A549 (cell line): ENCODE results near the gene ARFRP1. TPM values are rescaled to one million over a fixed set of nuclear protein-coding genes. Genes with fewer than 3 reads are reported as not detected.

ENCODE experiments used
- ATAC-seq, 2 experiments: fragments of 200-7000 bp in 1 of 2; fragments of >200 bp in 1 of 2; cut with Nextera tagmentation in 1 of 2; cut with Tn5 transposase in 1 of 2; 3 replicates each; pipeline versions ENCODE4 v1.8.0 to v1.9.1; 2018 to 2020; ENCODE audit warnings: mild to moderate bottlenecking in 1 of 2, moderate library complexity in 1 of 2
- CTCF ChIA-PET: fragments of 300-600 bp; sonication (Branson Sonifier 250); formaldehyde crosslinking; extraction: SDS; loops from one replicate; lab custom pipeline; 2021; ENCODE audit warnings: antibody characterized with exemption, inconsistent platforms; lab: Yijun Ruan, JAX
- POLR2A ChIA-PET: fragments of 350-600 bp; formaldehyde crosslinking; extraction: SDS; loops from one replicate; lab custom pipeline; 2021; ENCODE audit warnings: antibody characterized with exemption, inconsistent platforms; lab: Yijun Ruan, JAX
- DNase-seq, 2 experiments: peaks; one replicate each; pipeline versions ENCODE4 v3.0.0 to v3.0.0-alpha.2; 2011 to 2016; ENCODE audit warnings: low read depth in 1 of 2, low spot score in 1 of 2
- FAIRE-seq: peaks from 2 replicates; lab custom pipeline; 2011; peaks lifted over from hg19 to GRCh38; lab: Jason Lieb, UNC
- H3K27ac ChIP-seq, 2 experiments: fragments of >200 bp; sonication (Bioruptor Twin); formaldehyde crosslinking; 3 replicates each; pipeline ENCODE4 v1.5.1; 2016 to 2017
- H3K4me1 ChIP-seq: fragments of >200 bp; sonication (Bioruptor Twin); formaldehyde crosslinking; 3 replicates; pipeline ENCODE4 v1.6.1; 2016
- H3K4me2 ChIP-seq: fragments of >200 bp; sonication (Bioruptor Twin); formaldehyde crosslinking; 3 replicates; pipeline ENCODE4 v1.6.1; 2016
- H3K4me3 ChIP-seq: fragments of >200 bp; sonication (Bioruptor Twin); formaldehyde crosslinking; 3 replicates; pipeline ENCODE4 v1.5.1; 2016
- H3K9me3 ChIP-seq: fragments of >200 bp; sonication (Bioruptor Twin); formaldehyde crosslinking; 3 replicates; pipeline ENCODE4 v1.6.1; 2016
- BHLHE40 ChIP-seq: IDR thresholded peaks from 2 replicates; pipeline ENCODE4 v1.6.1; 2012; ENCODE audit warnings: low read depth, low read length, inconsistent platforms
- EHF ChIP-seq: fragments of 250-450 bp; sonication (Bioruptor Pico); IDR thresholded peaks from 2 replicates; pipeline ENCODE4 v1.5.0; 2020; ENCODE audit warnings: mild to moderate bottlenecking
- HDAC2 ChIP-seq: fragments of 200-600 bp; sonication (generic); IDR thresholded peaks from 2 replicates; pipeline ENCODE4 v1.6.1; 2016
- JUN ChIP-seq, 2 experiments: fragments of >200 bp; sonication (Bioruptor Twin); formaldehyde crosslinking; IDR thresholded peaks; 2 replicates in 1 of 2; 3 replicates in 1 of 2; pipeline ENCODE4 v1.6.1; 2016 to 2017
- KDM1A ChIP-seq: fragments of 200-600 bp; sonication (generic); IDR thresholded peaks from 2 replicates; pipeline ENCODE4 v1.6.1; 2016; ENCODE audit warnings: low read depth, mild to moderate bottlenecking
- KDM5A ChIP-seq: fragments of 200-600 bp; sonication (generic); IDR thresholded peaks from 2 replicates; pipeline ENCODE4 v1.6.1; 2016; ENCODE audit warnings: antibody characterized with exemption, mild to moderate bottlenecking
- MAFK ChIP-seq: fragments of 450-650 bp; IDR thresholded peaks from 2 replicates; pipeline ENCODE4 v1.6.1; 2014; ENCODE audit not compliant: partially characterized antibody
- MAZ ChIP-seq: fragments of 150-350 bp; IDR thresholded peaks from 2 replicates; pipeline ENCODE4 v1.6.1; 2014; ENCODE audit warnings: antibody characterized with exemption, low read depth, low read length, borderline replicate concordance
- RFX5 ChIP-seq: fragments of 450-650 bp; IDR thresholded peaks from 2 replicates; pipeline ENCODE4 v1.7.1; 2014; ENCODE audit warnings: antibody characterized with exemption, mild to moderate bottlenecking, moderate library complexity
- RNF2 ChIP-seq: fragments of 200-600 bp; sonication (generic); IDR thresholded peaks from 2 replicates; pipeline ENCODE4 v1.6.1; 2016; ENCODE audit warnings: low read depth, mild to moderate bottlenecking, antibody characterized with exemption, moderate library complexity, borderline replicate concordance
- SMC3 ChIP-seq: fragments of >200 bp; sonication (Bioruptor Twin); formaldehyde crosslinking; IDR thresholded peaks from 3 replicates; pipeline ENCODE4 v1.6.1; 2018; ENCODE audit warnings: inconsistent platforms
- SREBF2 ChIP-seq: fragments of 450-650 bp; IDR thresholded peaks from 2 replicates; pipeline ENCODE4 v1.6.1; 2014; ENCODE audit warnings: mild to moderate bottlenecking, moderate library complexity
- TP53 ChIP-seq: fragments of 250-450 bp; sonication (Bioruptor Pico); IDR thresholded peaks from 2 replicates; pipeline ENCODE4 v1.5.0; 2021; ENCODE audit warnings: mild to moderate bottlenecking, moderate library complexity
- ZFP36 ChIP-seq: fragments of 450-650 bp; IDR thresholded peaks from 2 replicates; pipeline ENCODE4 v1.6.1; 2014; ENCODE audit warnings: borderline replicate concordance; ENCODE audit not compliant: partially characterized antibody
- ZSCAN20 ChIP-seq: fragments of 250-450 bp; sonication (Bioruptor Pico); IDR thresholded peaks from 2 replicates; pipeline ENCODE4 v1.8.0; 2022; ENCODE audit warnings: mild to moderate bottlenecking, moderate library complexity
- WGBS: methylation state at CpG from one replicate; pipeline ENCODE4 v1.1.6; 2017; ENCODE audit errors: missing lambda C conversion rate; 5-methylcytosine and 5-hydroxymethylcytosine counted together
- polyA plus RNA-seq, 4 experiments: library from polyadenylated mRNA; depleted of rRNA in 3 of 4; stranded (reverse); fragments of >200 nt; fragmentation: RNase III in 1 of 4; extraction: RNeasy Plus Mini Kit Qiagen cat#74134 plus additional on column Dnase treatment in 1 of 4; gene quantifications; 2 replicates in 3 of 4; 3 replicates in 1 of 4; pipeline ENCODE4 v1.2.3, GENCODE V29; 2011 to 2017
- TF ChIP-seq, protein P1 (sequence below): IDR thresholded peaks from 2 replicates; pipeline ENCODE4 v1.6.1; 2012
- TF ChIP-seq, protein P2 (sequence below): fragments of 250-450 bp; sonication (Bioruptor Pico); IDR thresholded peaks from 2 replicates; pipeline ENCODE4 v1.5.0; 2020; ENCODE audit warnings: low read depth, mild to moderate bottlenecking, moderate library complexity
- TF ChIP-seq, protein P3 (sequence below): fragments of >200 bp; sonication (Bioruptor Twin); formaldehyde crosslinking; IDR thresholded peaks from 3 replicates; pipeline ENCODE4 v1.5.1; 2016
- TF ChIP-seq, protein P4 (sequence below): fragments of >200 bp; sonication (Bioruptor Twin); formaldehyde crosslinking; IDR thresholded peaks from 3 replicates; pipeline ENCODE4 v1.6.1; 2016
- TF ChIP-seq, protein P5 (sequence below): fragments of >200 bp; sonication (Bioruptor Twin); formaldehyde crosslinking; IDR thresholded peaks from 2 replicates; pipeline ENCODE4 v1.6.1; 2016
- TF ChIP-seq, protein P6 (sequence below): fragments of 250-450 bp; sonication (Bioruptor Pico); IDR thresholded peaks from 2 replicates; pipeline ENCODE4 v1.5.0; 2021; ENCODE audit warnings: mild to moderate bottlenecking, moderate library complexity, borderline replicate concordance

ARFRP1 gene
- polyA plus RNA-seq, 2 of the 4 experiments (the other 2 are of a cell fraction): 25.1 to 29.7 TPM

DNA sequence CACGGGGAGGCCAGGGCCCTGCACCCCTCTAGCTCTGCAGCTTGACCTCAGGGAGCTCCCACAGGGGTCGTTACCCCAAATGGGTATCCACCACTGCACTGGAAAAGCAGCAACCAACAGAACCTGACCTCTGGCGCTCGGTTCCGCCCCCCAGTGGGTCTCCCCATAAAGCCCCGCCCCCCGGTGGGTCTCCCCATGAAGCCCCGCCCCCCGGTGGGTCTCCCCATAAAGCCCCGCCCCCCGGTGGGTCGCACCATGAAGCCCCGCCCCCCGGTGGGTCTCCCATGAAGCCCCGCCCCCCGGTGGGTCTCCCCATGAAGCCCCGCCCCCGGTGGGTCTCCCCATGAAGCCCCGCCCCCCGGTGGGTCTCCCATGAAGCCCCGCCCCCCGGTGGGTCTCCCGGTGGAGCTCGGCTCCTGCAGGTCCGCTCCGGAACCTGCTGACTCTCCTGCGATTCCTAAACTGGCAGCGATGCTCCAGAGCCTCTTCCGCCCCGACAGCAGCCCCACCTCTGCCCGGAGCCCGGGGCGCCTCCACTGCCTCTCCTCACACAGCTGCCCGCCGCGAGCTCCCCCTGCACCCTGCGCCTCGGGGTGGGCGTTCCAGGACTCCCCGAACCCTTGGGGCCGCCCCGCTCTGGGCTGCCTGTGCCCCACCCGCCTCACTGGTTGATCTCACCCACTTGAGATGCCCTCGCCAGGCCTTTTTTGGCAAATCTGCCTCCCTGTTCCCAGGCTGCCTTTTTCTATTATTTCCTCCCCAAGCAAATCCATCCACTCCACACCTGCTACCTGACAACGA is 43.9 kb upstream of the ARFRP1 start (continued):
- no peak for TF ChIP-seq MAZ
- TF ChIP-seq TP53 (CRISPR knock-in tag): no peak

DNA sequence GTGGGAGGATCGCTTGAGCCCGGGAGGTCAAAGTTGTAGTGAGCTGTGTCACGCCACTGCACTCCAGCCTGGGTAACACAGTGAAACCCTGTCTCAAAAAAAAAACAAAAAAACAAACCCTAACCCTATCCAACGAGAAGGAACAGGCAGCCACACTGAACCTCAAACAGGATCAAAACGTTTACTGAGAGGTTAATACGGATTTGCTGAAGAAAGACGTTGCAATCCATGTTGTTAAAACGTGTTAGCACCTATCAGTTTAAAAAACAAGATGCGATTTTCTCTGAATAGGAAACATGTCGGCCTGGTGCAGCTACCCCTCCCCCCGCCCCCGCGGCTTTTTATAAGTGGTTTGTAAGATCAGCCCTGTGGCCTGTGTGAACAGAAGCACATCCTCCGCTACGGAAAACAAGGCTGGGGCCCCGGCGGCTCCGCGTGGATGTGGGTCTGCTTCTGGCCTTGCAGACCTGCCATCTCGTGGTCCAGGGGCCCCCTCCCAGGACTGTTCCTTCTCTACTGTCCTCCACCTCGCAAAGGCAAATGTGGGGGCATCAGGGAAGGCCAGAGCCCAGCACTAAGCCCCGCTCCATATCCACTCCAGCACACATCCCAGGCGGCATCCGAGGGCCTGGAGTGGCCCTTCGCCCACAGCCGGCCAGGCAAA is 43.2 kb upstream of the ARFRP1 start:
- WGBS: 81% methylated on average over 25 of the region's 26 CpGs
- ChIA-PET CTCF (interaction anchor here (0.7 to 3.9 kb wide), 3 partner anchors 10 to 35 kb away, joined by 3 to 12 read pairs (median 3); no protein-coding TSS in a partner anchor), POLR2A (interaction anchor here (1.0 to 1.8 kb wide), 3 partner anchors 10 to 114 kb away, joined by 3 to 7 read pairs (median 5); partner anchors contain the start of gene TPD52L2)
- TF ChIP-seq MAFK (no peak), RNF2 (no peak), HDAC2 (no peak)
- TF ChIP-seq, protein P1, sequence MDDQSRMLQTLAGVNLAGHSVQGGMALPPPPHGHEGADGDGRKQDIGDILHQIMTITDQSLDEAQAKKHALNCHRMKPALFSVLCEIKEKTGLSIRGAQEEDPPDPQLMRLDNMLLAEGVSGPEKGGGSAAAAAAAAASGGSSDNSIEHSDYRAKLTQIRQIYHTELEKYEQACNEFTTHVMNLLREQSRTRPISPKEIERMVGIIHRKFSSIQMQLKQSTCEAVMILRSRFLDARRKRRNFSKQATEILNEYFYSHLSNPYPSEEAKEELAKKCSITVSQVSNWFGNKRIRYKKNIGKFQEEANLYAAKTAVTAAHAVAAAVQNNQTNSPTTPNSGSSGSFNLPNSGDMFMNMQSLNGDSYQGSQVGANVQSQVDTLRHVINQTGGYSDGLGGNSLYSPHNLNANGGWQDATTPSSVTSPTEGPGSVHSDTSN: no peak
- TF ChIP-seq, protein P2, sequence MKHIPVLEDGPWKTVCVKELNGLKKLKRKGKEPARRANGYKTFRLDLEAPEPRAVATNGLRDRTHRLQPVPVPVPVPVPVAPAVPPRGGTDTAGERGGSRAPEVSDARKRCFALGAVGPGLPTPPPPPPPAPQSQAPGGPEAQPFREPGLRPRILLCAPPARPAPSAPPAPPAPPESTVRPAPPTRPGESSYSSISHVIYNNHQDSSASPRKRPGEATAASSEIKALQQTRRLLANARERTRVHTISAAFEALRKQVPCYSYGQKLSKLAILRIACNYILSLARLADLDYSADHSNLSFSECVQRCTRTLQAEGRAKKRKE (CRISPR knock-in tag): no peak
- TF ChIP-seq, protein P3, sequence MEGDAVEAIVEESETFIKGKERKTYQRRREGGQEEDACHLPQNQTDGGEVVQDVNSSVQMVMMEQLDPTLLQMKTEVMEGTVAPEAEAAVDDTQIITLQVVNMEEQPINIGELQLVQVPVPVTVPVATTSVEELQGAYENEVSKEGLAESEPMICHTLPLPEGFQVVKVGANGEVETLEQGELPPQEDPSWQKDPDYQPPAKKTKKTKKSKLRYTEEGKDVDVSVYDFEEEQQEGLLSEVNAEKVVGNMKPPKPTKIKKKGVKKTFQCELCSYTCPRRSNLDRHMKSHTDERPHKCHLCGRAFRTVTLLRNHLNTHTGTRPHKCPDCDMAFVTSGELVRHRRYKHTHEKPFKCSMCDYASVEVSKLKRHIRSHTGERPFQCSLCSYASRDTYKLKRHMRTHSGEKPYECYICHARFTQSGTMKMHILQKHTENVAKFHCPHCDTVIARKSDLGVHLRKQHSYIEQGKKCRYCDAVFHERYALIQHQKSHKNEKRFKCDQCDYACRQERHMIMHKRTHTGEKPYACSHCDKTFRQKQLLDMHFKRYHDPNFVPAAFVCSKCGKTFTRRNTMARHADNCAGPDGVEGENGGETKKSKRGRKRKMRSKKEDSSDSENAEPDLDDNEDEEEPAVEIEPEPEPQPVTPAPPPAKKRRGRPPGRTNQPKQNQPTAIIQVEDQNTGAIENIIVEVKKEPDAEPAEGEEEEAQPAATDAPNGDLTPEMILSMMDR: no peak
- Histone ChIP-seq H3K4me3 (no peak overlapping the region), H3K4me2 (no peak overlapping the region), H3K4me1 (no peaks in the 10 kb centered on the region), H3K9me3 (no peaks in the 10 kb centered on the region), H3K27ac (no peak overlapping the region)
- FAIRE-seq (no peak), DNase-seq (no peak), ATAC-seq (no peak)

DNA sequence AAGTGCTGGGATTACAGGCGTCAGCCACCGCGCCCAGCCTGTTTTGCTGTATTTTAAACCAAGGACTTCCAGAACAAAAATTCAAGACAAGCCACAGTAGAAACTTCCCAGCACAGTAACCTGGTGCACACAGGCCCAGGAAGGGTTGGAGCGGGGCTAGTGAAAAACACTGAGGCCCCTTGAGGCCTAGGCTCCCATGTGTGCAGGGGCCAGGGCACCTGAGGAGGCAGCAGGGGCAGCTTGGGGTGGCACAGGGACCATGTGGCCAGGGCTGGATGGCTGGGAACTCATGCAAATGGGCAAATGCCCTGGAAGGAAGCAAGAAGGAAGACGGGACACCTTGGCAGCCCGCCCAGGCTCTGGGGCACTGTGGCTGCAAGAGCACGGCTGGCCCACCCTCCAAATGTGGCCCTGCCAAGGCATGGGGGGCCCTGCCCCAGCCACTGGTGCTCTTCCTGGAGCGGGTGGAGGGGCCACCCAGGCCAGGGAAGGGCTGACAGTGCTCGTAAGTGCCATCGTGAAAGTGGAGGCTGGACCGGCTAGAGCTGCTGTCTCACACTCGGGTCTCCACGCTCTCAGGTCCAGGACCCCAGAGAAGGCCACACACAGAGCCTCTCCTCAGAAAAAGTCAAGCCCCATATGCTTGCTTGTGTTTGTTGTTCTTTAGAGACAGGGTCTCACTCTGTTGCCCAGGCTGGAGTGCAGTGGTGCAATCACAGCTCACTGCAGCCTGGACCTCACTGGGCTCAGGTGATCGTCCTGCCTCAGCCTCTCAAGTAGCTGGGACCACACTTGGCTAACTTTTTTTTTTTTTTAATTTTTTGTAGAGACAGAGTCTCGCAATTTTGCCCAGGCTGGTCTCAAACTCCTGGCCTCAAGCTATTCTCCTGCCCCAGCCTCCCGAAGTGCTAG is 42.1 kb upstream of the ARFRP1 start:
- Histone ChIP-seq H3K27ac (no peak overlapping the region), H3K4me2 (no peak overlapping the region)
- no peak for FAIRE-seq
- TF ChIP-seq BHLHE40: no peak
- TF ChIP-seq ZFP36: no peak
- no peak for TF ChIP-seq MAZ
- TF ChIP-seq JUN (IDR thresholded peaks at IDR 0.05): no peak
- TF ChIP-seq, all 56 proteins: peak for 0
- Histone ChIP-seq H3K9me3 (no peaks in the 10 kb centered on the region), H3K4me1 (no peaks in the 10 kb centered on the region), H3K4me3 (no peak overlapping the region)
- CTCF ChIA-PET: interaction anchor here (0.6 to 3.9 kb wide), 3 partner anchors 9 to 25 kb away, joined by 3 to 12 read pairs (median 3); no protein-coding TSS in a partner anchor
- DNase-seq (no peak), ATAC-seq (no peak)
- WGBS: 91% methylated on average over 16 of the region's 16 CpGs
- POLR2A ChIA-PET: interaction anchor here (1.1 to 1.8 kb wide), 2 partner anchors 8 to 115 kb away, joined by 5 to 7 read pairs; partner anchors contain the start of gene TPD52L2

DNA sequence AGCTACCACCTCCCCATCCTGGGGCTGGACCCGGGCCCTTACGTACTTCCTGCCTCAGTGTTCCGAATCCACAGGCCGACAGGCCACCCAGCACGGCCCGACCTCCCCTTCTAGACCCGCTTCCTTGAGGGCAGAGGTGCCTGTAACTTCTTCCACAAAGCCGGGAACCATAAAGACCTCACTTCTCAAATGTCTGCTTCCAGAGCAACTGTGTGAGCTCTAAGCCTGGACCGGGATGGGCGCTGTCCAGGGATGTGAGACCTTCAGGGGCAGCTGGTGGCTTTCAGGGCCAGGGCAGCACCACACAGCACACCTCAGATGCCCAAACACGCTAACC is 41.1 kb upstream of the ARFRP1 start:
- no peaks in the 10 kb centered on the region for H3K4me1 ChIP-seq
- no peak overlapping the region for H3K4me3 ChIP-seq
- H3K27ac ChIP-seq: no peak overlapping the region
- ATAC-seq (no peak), FAIRE-seq (no peak), DNase-seq (no peak)
- ChIA-PET POLR2A (no interaction called here), CTCF (interaction anchor here (0.6 to 1.1 kb wide), 3 partner anchors 11 to 115 kb away, joined by 3 read pairs; no protein-coding TSS in a partner anchor)
- H3K9me3 ChIP-seq: no peaks in the 10 kb centered on the region
- no peak overlapping the region for H3K4me2 ChIP-seq
- 97% methylated on average over 11 of the region's 11 CpGs for WGBS
- no peak for TF ChIP-seq KDM5A
- TF ChIP-seq SREBF2: no peak
- TF ChIP-seq, protein P4, sequence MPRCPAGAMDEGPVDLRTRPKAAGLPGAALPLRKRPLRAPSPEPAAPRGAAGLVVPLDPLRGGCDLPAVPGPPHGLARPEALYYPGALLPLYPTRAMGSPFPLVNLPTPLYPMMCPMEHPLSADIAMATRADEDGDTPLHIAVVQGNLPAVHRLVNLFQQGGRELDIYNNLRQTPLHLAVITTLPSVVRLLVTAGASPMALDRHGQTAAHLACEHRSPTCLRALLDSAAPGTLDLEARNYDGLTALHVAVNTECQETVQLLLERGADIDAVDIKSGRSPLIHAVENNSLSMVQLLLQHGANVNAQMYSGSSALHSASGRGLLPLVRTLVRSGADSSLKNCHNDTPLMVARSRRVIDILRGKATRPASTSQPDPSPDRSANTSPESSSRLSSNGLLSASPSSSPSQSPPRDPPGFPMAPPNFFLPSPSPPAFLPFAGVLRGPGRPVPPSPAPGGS: no peak
- no peak for TF ChIP-seq ZSCAN20
- TF ChIP-seq, protein P5, sequence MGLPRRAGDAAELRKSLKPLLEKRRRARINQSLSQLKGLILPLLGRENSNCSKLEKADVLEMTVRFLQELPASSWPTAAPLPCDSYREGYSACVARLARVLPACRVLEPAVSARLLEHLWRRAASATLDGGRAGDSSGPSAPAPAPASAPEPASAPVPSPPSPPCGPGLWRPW: no peak
- TF ChIP-seq KDM1A: no peak
- no peak for TF ChIP-seq RFX5
- TF ChIP-seq, protein P6, sequence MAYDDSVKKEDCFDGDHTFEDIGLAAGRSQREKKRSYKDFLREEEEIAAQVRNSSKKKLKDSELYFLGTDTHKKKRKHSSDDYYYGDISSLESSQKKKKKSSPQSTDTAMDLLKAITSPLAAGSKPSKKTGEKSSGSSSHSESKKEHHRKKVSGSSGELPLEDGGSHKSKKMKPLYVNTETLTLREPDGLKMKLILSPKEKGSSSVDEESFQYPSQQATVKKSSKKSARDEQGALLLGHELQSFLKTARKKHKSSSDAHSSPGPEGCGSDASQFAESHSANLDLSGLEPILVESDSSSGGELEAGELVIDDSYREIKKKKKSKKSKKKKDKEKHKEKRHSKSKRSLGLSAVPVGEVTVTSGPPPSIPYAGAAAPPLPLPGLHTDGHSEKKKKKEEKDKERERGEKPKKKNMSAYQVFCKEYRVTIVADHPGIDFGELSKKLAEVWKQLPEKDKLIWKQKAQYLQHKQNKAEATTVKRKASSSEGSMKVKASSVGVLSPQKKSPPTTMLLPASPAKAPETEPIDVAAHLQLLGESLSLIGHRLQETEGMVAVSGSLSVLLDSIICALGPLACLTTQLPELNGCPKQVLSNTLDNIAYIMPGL (CRISPR knock-in tag): no peak
- TF ChIP-seq EHF: no peak
- no peak for TF ChIP-seq SMC3
